Heart left ventricle (tissue), 16 donors: Measurements from ENCODE around the gene FNIP1. TPM values are rescaled to one million over a fixed set of nuclear protein-coding genes. Genes with fewer than 3 reads are reported as not detected.

Experiments used
- ATAC-seq, 4 donors: fragments of 200-7000 bp; cut with Tn5 transposase; one replicate each; pipeline ENCODE4 v1.9.1; 2020 to 2022; ENCODE audit warnings: moderate library complexity in 4 of 4, mild to moderate bottlenecking in 3 of 4, moderate number of reproducible peaks in 1 of 4
- DNase-seq, 5 donors: peaks; one replicate each; pipeline ENCODE4 v3.0.0-alpha.2; 2020
- H3K27ac ChIP-seq, 12 donors: fragments of 200-600 bp; sonication (generic) in 4 of 12; one replicate each; pipeline versions ENCODE4 v1.5.0 to v1.8.0; 2016 to 2022; ENCODE audit warnings: mild to moderate bottlenecking in 2 of 12
- H3K27me3 ChIP-seq, 9 donors: fragments of 200-600 bp; sonication (generic) in 2 of 9; one replicate each; pipeline versions ENCODE4 v1.5.1 to v1.8.0; 2016 to 2022; ENCODE audit warnings: mild to moderate bottlenecking in 3 of 9
- H3K36me3 ChIP-seq, 9 donors: fragments of 200-600 bp; sonication (generic) in 2 of 9; one replicate each; pipeline versions ENCODE4 v1.5.0 to v1.8.0; 2018 to 2022; ENCODE audit warnings: mild to moderate bottlenecking in 2 of 9
- H3K4me1 ChIP-seq, 12 donors: fragments of 200-600 bp; sonication (generic) in 4 of 12; one replicate each; pipeline versions ENCODE4 v1.5.0 to v1.8.0; 2016 to 2022; ENCODE audit warnings: mild to moderate bottlenecking in 3 of 12
- H3K4me3 ChIP-seq, 12 donors: fragments of 200-600 bp; sonication (generic) in 4 of 12; one replicate each; pipeline versions ENCODE4 v1.5.0 to v1.8.0; 2017 to 2022; ENCODE audit warnings: mild to moderate bottlenecking in 9 of 12, moderate library complexity in 4 of 12
- H3K9me3 ChIP-seq, 12 donors: fragments of 200-600 bp; sonication (generic) in 4 of 12; one replicate each; pipeline versions ENCODE4 v1.5.0 to v1.8.0; 2016 to 2022; ENCODE audit warnings: mild to moderate bottlenecking in 1 of 12
- POLR2A ChIP-seq, 2 donors: fragments of 450-650 bp; IDR thresholded peaks; one replicate each; pipeline ENCODE4 v1.6.1; 2017; ENCODE audit warnings: antibody characterized with exemption in 2 of 2, mild to moderate bottlenecking in 2 of 2, moderate library complexity in 2 of 2
- WGBS, 4 donors: extraction: QIAGEN DNeasy Blood & Tissue Kit in 2 of 4; methylation state at CpG; one replicate each; pipeline versions ENCODE4 v1.1.5 to v1.1.7; 2013 to 2018; 5-methylcytosine and 5-hydroxymethylcytosine counted together
- intact Hi-C, 10 donors: fragments of 100-400 bp; cut with DNase I; formaldehyde crosslinking; loops; one replicate each; pipeline versions ENCODE4 v1.11.1 to v1.14.2; 2022
- polyA plus RNA-seq, 2 donors: library from polyadenylated mRNA; stranded (reverse); fragments of 200-250 nt; gene quantifications; one replicate each; pipeline ENCODE4 v1.2.3, GENCODE V29; 2013
- total RNA-seq, 9 donors: library from RNA; depleted of rRNA in 2 of 9; stranded (reverse); fragments of >200 nt in 2 of 9; fragmentation: NEBNext Ultra II Directional in 3 of 9; extraction: Animal tissue kit (Norgen Biotek cat#: 25700) in 3 of 9; gene quantifications; one replicate each; pipeline versions ENCODE4 v1.1.0 to v1.2.4, GENCODE V29; 2016 to 2023
- TF ChIP-seq, protein P1 (sequence below), 12 donors: fragments of 200-600 bp; sonication (generic) in 4 of 12; IDR thresholded peaks; one replicate each; pipeline versions ENCODE4 v1.5.0 to v1.8.0; 2018 to 2022; ENCODE audit warnings: antibody characterized with exemption in 12 of 12, mild to moderate bottlenecking in 5 of 12
- donor health status: ischemic (EF 13 %, LVEDD 7.1; RV severe dilation, severe dysfunction).
- donor health status: healthy with polysubstance abuse.
- donor health status: DM: no; HTN: yes; CAD: no.
- donor health status: DM: no; HTN: no; CAD: no.
- donor health status: ischemic (EF 25% LVEDD 6.9; RV normal size, moderate dysfunction).
- donor health status: ischemic (EF 25% LVEDD 5.7; RV mildly dilated, moderate dysfunction).
- donor health status: healthy.
- donor health status: DM: yes; HTN: yes; CAD: no.
- donor health status: ischemic (EF 35%, LVEDD 5.7; RV mildly dilated, moderate dysfunction).
- donor health status: nonischemic (EF 11% LVEDD 7.7; RV severe dilation, severe dysfunction).
- donor health status: DM: yes; HTN: yes; CAD: no.
- donor health status: PGD.
- donor health status: ischemic (EF 29% LVEDD 5.4; RV normal size, mild dysfunction).
- donor health status: nonischemic (EF 23%, LVEDD 6.1; RV moderate dilation, normal function).

Gene FNIP1
- total and polyA plus RNA-seq, 11 donors = 5.6 to 41.3 (median 33.7) TPM

DNA sequence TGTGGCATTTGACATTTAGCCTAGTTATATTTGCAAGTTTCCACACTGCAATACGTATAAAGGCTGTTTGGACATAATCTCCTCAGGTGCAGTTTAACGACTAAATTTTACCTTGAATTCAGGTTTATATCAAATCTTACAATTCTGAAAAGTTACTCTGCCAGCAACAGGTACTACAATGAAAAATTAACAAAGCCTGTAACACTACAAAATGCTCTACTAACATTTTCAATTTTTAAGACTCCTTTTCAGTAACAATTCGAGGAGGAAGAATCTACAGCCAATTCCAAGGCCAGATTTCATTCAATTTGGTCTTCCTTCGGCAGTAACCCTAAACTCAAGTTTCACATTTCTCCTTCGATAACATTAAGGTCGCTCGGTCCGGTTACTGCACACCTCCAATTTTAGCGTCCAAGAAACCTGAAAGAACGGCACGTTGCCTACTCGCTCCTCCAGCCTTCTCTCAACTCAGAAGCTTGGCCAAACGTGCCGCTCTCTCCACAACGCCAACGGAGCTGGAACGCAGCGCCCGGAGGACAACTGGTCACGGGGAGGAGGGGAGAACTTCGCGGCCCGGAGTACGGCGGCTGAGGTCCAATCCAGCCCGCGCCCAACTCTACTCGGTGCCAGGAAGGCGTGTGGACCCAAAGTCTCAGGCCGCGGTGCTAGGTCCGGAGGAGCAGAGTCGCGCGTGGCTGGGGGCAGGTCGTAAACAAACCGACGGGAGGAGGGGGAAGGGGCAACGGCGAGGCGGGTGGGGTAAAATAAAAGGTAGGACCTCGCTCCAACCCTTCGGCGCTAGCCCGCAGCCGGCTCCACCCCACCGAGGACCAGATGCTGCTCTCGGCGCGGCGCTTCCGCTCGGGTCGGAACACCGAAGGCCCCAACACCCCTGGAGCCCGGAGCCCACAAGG lies 681 bp downstream of the FNIP1 start:
- ATAC-seq = peak; percentile 44 to 78 (median 70)

DNA sequence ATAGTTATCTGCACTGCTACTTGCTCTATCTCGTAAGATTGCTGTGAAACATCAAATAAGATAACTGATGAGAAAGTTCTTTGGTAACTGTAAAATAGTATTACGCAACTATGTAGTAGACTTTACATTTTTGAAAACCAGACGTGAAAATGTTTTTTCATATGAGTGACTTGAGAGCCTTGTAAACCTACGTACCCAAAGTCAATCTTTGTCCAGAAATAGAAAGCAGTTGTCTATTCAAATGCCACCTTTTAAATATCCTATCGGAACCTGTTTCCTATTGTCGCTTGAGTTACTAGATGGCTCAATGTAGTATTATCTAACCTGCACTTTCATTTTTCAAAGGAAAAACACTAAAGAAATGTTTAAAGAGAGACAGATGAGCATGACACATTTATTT lies 1.6 kb downstream of the FNIP1 start:
- no peaks in the 10 kb centered on the region for H3K27me3 ChIP-seq
- H3K9me3 ChIP-seq = no peaks in the 10 kb centered on the region
- peaks cover 0 to 6% (median 0%) of the 10 kb centered on the region in 9 donors for H3K36me3 ChIP-seq
- ATAC-seq (no peak), DNase-seq (no peak)
- peak overlapping the region in 10 of 12 donors; percentile 98 to 100 (median 99) for H3K27ac ChIP-seq
- H3K4me3 ChIP-seq = peak overlapping the region in 11 of 12 donors; percentile 86 to 99 (median 97)
- H3K4me1 ChIP-seq = peaks cover 0 to 63% (median 40%) of the 10 kb centered on the region in 12 donors
- no peak for TF ChIP-seq POLR2A (IDR thresholded peaks at IDR 0.05)
- TF ChIP-seq, protein P1, sequence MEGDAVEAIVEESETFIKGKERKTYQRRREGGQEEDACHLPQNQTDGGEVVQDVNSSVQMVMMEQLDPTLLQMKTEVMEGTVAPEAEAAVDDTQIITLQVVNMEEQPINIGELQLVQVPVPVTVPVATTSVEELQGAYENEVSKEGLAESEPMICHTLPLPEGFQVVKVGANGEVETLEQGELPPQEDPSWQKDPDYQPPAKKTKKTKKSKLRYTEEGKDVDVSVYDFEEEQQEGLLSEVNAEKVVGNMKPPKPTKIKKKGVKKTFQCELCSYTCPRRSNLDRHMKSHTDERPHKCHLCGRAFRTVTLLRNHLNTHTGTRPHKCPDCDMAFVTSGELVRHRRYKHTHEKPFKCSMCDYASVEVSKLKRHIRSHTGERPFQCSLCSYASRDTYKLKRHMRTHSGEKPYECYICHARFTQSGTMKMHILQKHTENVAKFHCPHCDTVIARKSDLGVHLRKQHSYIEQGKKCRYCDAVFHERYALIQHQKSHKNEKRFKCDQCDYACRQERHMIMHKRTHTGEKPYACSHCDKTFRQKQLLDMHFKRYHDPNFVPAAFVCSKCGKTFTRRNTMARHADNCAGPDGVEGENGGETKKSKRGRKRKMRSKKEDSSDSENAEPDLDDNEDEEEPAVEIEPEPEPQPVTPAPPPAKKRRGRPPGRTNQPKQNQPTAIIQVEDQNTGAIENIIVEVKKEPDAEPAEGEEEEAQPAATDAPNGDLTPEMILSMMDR (IDR thresholded peaks at IDR 0.05) = no peak
- 29 to 53% (median 43%) methylated on average over 6 of the region's 6 CpGs for WGBS, 4 donors
- intact Hi-C loops = loop anchor here (5.0 to 10.0 kb wide), 10 partner anchors 38 to 623 kb away; partner anchors contain the start of genes RAPGEF6 (in 4 of the 10) and LYRM7 (in 1 of the 10)

More for the DNA sequence above, 681 bp downstream of the FNIP1 start:
- peak overlapping the region; percentile 86 to 99 (median 97) for H3K4me3 ChIP-seq
- WGBS, 4 donors = 1% methylated on average over 41 to 56 of the region's 56 CpGs
- H3K36me3 ChIP-seq = peaks cover 0 to 6% (median 0%) of the 10 kb centered on the region in 9 donors
- peak overlapping the region; percentile 97 to 100 (median 99) for H3K27ac ChIP-seq
- peaks cover 0 to 55% (median 37%) of the 10 kb centered on the region in 12 donors for H3K4me1 ChIP-seq
- no peaks in the 10 kb centered on the region for H3K27me3 ChIP-seq
- no peaks in the 10 kb centered on the region for H3K9me3 ChIP-seq
- TF ChIP-seq, protein P1 (IDR thresholded peaks at IDR 0.05) = no peak
- TF ChIP-seq POLR2A (IDR thresholded peaks at IDR 0.05) = no peak
- peak; percentile 74 to 90 (median 87) for DNase-seq
- intact Hi-C loops = loop anchor here (2.0 to 10.0 kb wide), 11 partner anchors 39 to 624 kb away; partner anchors contain the start of genes RAPGEF6 (in 7 of the 10) and LYRM7 (in 1 of the 10)

DNA sequence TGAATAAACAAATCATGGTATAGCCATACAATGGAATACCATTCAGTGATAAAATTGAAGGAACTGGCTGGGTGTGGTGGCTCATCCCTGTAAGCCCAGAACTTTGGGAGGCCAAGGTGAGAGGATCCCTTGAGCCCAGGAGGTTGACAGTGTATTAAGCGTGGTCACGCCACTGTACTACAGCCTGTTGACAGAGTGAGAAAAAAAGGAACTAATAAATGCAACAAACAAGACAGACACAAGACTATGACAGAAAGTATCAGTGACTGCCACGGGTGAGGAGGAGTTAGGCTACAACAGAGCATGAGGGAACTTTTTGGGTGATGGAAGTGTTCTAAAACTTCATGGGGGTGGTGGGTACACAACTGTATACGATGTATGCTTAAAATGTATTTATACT lies 2.2 kb downstream of the FNIP1 start:
- no peak for TF ChIP-seq POLR2A (IDR thresholded peaks at IDR 0.05)
- TF ChIP-seq, protein P1 (IDR thresholded peaks at IDR 0.05) = no peak
- 61 to 74% (median 69%) methylated on average over 4 of the region's 4 CpGs for WGBS, 4 donors
- no peak for ATAC-seq
- Histone ChIP-seq H3K9me3 (no peaks in the 10 kb centered on the region), H3K4me1 (peaks cover 0 to 66% (median 43%) of the 10 kb centered on the region in 12 donors), H3K27ac (peak overlapping the region in 5 of 12 donors; percentile 1 to 100 (median 99)), H3K36me3 (peaks cover 0 to 6% (median 0%) of the 10 kb centered on the region in 9 donors), H3K4me3 (peak overlapping the region in 9 of 12 donors; percentile 86 to 99 (median 96)), H3K27me3 (no peaks in the 10 kb centered on the region)
- intact Hi-C loops = loop anchor here in 6 of 10 donors (10.0 kb wide), 4 partner anchors 90 to 210 kb away; partner anchors contain the start of gene RAPGEF6 (in 2 of the 6)
- no peak for DNase-seq

DNA sequence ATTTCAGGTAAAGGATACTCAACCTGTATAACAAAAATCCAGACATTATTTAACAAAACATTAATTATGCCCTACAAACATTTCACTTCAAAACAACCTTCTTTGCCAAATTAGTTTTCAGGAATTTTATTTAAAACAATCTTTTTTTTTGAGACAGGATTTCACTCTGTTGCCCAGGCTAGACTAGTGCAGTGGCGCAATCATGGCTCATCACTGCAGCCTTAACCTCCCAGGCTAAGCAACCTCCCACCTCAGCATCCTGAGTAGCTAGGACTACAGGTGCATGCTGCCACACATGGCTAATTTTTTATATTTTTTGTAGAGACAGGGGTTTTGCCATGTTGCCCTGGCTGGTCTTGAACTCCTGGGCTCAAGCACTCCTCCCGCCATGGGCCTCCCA lies 3.9 kb downstream of the FNIP1 start:
- Histone ChIP-seq H3K36me3 (peaks cover 0 to 6% (median 0%) of the 10 kb centered on the region in 9 donors), H3K27ac (no peak overlapping the region), H3K4me3 (no peak overlapping the region), H3K4me1 (peaks cover 0 to 78% (median 44%) of the 10 kb centered on the region in 12 donors), H3K27me3 (no peaks in the 10 kb centered on the region), H3K9me3 (no peaks in the 10 kb centered on the region)
- TF ChIP-seq, protein P1 (IDR thresholded peaks at IDR 0.05) = no peak
- no peak for TF ChIP-seq POLR2A (IDR thresholded peaks at IDR 0.05)
- WGBS, 4 donors = 96 to 98% (median 98%) methylated on average over 2 of the region's 2 CpGs
- DNase-seq = no peak
- intact Hi-C loops = loop anchor here in 6 of 10 donors (10.0 kb wide), 4 partner anchors 88 to 208 kb away; partner anchors contain the start of gene RAPGEF6 (in 2 of the 6)
- ATAC-seq = no peak
